Measurements from ENCODE around the gene SLMAP.

SLMAP gene

DNA sequence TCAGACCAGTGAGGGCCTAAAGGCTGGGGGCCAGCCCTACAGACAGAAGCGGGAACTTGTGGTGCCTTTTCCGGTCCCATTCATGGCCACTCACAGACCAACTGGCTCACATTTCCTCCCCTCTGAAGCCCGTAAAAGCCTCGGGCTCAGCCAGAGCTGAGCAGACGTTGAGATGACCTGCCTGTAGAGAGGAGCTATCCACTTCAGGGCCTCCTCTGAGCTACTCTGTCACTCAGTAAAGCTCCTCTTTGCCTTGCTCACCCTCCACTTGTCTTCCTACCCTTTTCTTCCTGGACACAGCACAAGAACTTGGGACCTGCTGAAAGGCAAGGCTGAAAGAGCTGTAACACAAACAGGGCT, 53.5 kb downstream of the SLMAP start:
- Histone ChIP-seq H3K4me3 (ENCODE audit: low read depth in 1 of 2, low read length in 2 of 2) (no peak overlapping the region), H2AFZ (ENCODE audit: low read depth, low read length) (no peak overlapping the region), H3K27me3 (ENCODE audit: insufficient read depth, low read length, poor library complexity) (no peaks in the 10 kb centered on the region), H3K36me3 (ENCODE audit: insufficient read depth, low read length) (no peaks in the 10 kb centered on the region), H3K4me1 (ENCODE audit: insufficient read depth, low read length) (peaks cover 6% of the 10 kb centered on the region), H3K79me2 (ENCODE audit: insufficient read depth, low read length) (peaks cover 94% of the 10 kb centered on the region), H3K9me3 (ENCODE audit: insufficient read depth, low read length, severe bottlenecking) (no peaks in the 10 kb centered on the region), H3K9ac (ENCODE audit: low read depth, low read length) (no peak overlapping the region), H3K4me2 (ENCODE audit: insufficient read depth, low read length) (no peak overlapping the region), H4K20me1 (ENCODE audit: insufficient read depth, low read length) (peaks cover 30% of the 10 kb centered on the region), H3K27ac (ENCODE audit: low read length) (no peak overlapping the region)
- DNase-seq, result no peak
- ATAC-seq (ENCODE audit: insufficient read depth, low read depth), result no peak
- TF ChIP-seq, protein P1, sequence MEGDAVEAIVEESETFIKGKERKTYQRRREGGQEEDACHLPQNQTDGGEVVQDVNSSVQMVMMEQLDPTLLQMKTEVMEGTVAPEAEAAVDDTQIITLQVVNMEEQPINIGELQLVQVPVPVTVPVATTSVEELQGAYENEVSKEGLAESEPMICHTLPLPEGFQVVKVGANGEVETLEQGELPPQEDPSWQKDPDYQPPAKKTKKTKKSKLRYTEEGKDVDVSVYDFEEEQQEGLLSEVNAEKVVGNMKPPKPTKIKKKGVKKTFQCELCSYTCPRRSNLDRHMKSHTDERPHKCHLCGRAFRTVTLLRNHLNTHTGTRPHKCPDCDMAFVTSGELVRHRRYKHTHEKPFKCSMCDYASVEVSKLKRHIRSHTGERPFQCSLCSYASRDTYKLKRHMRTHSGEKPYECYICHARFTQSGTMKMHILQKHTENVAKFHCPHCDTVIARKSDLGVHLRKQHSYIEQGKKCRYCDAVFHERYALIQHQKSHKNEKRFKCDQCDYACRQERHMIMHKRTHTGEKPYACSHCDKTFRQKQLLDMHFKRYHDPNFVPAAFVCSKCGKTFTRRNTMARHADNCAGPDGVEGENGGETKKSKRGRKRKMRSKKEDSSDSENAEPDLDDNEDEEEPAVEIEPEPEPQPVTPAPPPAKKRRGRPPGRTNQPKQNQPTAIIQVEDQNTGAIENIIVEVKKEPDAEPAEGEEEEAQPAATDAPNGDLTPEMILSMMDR (IDR thresholded peaks at IDR 0.05; ENCODE audit: borderline replicate concordance, extremely low read depth, low read length, poor library complexity, severe bottlenecking), result no peak
- no peak for TF ChIP-seq EZH2 (IDR thresholded peaks at IDR 0.05; ENCODE audit: borderline replicate concordance, low read depth, low read length, severe bottlenecking)

DNA sequence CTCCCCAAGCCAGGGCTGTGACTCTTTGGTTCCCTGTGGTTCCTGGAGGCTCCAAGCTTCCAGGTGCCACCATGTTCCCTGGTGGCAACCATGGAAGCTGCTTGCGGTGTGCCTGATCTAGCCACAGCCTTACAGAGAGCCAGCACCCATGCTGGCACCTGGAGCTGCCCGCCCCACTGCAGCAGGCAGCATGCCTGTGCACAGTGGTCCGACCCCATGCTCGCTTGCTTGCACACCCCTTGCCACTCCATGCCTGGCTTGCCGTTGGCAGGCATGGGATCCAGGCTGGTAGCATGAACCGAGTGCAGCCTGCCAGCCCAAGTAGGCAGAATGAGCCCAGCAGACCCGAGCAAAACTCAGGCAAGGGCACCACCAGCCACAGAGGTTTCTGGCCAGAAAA, 53.9 kb downstream of the SLMAP start:
- H3K4me3 ChIP-seq (ENCODE audit: low read depth in 1 of 2, low read length in 2 of 2), result no peak overlapping the region
- H3K4me2 ChIP-seq (ENCODE audit: insufficient read depth, low read length), result no peak overlapping the region
- H3K27ac ChIP-seq (ENCODE audit: low read length), result no peak overlapping the region
- DNase-seq, result no peak
- H3K4me1 ChIP-seq (ENCODE audit: insufficient read depth, low read length), result peaks cover 4% of the 10 kb centered on the region; the same call in 1 of the 2 replicates
- TF ChIP-seq, protein P1 (IDR thresholded peaks at IDR 0.05; ENCODE audit: borderline replicate concordance, extremely low read depth, low read length, poor library complexity, severe bottlenecking), result no peak
- TF ChIP-seq EZH2 (IDR thresholded peaks at IDR 0.05; ENCODE audit: borderline replicate concordance, low read depth, low read length, severe bottlenecking), result no peak
- H3K36me3 ChIP-seq (ENCODE audit: insufficient read depth, low read length), result no peaks in the 10 kb centered on the region
- peaks cover 32% of the 10 kb centered on the region for H4K20me1 ChIP-seq (ENCODE audit: insufficient read depth, low read length)
- H3K9ac ChIP-seq (ENCODE audit: low read depth, low read length), result no peak overlapping the region
- H3K79me2 ChIP-seq (ENCODE audit: insufficient read depth, low read length), result peaks cover 94% of the 10 kb centered on the region
- no peaks in the 10 kb centered on the region for H3K27me3 ChIP-seq (ENCODE audit: insufficient read depth, low read length, poor library complexity)
- H2AFZ ChIP-seq (ENCODE audit: low read depth, low read length), result no peak overlapping the region
- no peaks in the 10 kb centered on the region for H3K9me3 ChIP-seq (ENCODE audit: insufficient read depth, low read length, severe bottlenecking)
- no peak for ATAC-seq (ENCODE audit: insufficient read depth, low read depth)

DNA sequence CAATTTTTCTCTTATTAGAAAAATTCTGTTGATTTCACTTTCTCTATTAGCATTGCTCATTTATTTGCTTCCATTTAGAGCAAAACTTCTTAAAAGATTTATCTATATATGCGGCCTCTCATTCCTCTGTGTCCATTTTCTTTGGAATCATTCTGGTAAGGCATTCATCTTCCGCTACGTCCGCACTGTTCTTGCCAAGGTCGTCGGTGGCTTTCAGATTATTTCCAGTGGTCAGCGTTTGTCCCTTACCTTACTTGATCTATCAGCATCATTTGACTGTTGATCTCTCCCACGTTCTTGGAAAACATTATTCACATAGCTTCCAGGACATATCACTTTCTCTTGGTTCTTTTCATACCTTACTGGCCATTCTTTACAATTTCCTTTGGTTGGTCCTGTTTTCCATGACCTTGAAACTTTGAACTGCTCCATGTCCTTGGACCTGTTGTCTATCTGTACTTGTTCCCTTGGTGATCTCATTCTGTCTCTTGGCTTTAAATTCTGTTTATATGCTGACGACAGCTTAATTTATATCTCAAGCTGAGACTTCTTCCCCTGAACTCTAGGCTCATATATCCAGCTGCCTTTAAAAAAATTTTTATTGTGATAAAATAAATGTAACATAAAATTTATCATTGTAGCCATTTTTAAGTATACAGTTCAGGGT, 54.5 kb downstream of the SLMAP start:
- no peak overlapping the region for H3K9ac ChIP-seq (ENCODE audit: low read depth, low read length)
- no peaks in the 10 kb centered on the region for H3K36me3 ChIP-seq (ENCODE audit: insufficient read depth, low read length)
- no peak overlapping the region for H2AFZ ChIP-seq (ENCODE audit: low read depth, low read length)
- DNase-seq (no peak), ATAC-seq (ENCODE audit: insufficient read depth, low read depth) (no peak)
- no peak overlapping the region for H3K4me2 ChIP-seq (ENCODE audit: insufficient read depth, low read length)
- peaks cover 4% of the 10 kb centered on the region; the same call in 1 of the 2 replicates for H3K4me1 ChIP-seq (ENCODE audit: insufficient read depth, low read length)
- no peak overlapping the region for H3K27ac ChIP-seq (ENCODE audit: low read length)
- peaks cover 93% of the 10 kb centered on the region for H3K79me2 ChIP-seq (ENCODE audit: insufficient read depth, low read length)
- no peak overlapping the region for H3K4me3 ChIP-seq (ENCODE audit: low read depth in 1 of 2, low read length in 2 of 2)
- TF ChIP-seq, protein P1 (IDR thresholded peaks at IDR 0.05; ENCODE audit: borderline replicate concordance, extremely low read depth, low read length, poor library complexity, severe bottlenecking), result no peak
- TF ChIP-seq EZH2 (IDR thresholded peaks at IDR 0.05; ENCODE audit: borderline replicate concordance, low read depth, low read length, severe bottlenecking), result no peak
- H4K20me1 ChIP-seq (ENCODE audit: insufficient read depth, low read length), result peaks cover 29% of the 10 kb centered on the region
- no peaks in the 10 kb centered on the region for H3K9me3 ChIP-seq (ENCODE audit: insufficient read depth, low read length, severe bottlenecking)
- H3K27me3 ChIP-seq (ENCODE audit: insufficient read depth, low read length, poor library complexity), result no peaks in the 10 kb centered on the region
